ENCODE data around the gene ZNF160.
A peak's percentile ranks its signal among the peaks of the same experiment; 100 is the strongest.

DNA sequence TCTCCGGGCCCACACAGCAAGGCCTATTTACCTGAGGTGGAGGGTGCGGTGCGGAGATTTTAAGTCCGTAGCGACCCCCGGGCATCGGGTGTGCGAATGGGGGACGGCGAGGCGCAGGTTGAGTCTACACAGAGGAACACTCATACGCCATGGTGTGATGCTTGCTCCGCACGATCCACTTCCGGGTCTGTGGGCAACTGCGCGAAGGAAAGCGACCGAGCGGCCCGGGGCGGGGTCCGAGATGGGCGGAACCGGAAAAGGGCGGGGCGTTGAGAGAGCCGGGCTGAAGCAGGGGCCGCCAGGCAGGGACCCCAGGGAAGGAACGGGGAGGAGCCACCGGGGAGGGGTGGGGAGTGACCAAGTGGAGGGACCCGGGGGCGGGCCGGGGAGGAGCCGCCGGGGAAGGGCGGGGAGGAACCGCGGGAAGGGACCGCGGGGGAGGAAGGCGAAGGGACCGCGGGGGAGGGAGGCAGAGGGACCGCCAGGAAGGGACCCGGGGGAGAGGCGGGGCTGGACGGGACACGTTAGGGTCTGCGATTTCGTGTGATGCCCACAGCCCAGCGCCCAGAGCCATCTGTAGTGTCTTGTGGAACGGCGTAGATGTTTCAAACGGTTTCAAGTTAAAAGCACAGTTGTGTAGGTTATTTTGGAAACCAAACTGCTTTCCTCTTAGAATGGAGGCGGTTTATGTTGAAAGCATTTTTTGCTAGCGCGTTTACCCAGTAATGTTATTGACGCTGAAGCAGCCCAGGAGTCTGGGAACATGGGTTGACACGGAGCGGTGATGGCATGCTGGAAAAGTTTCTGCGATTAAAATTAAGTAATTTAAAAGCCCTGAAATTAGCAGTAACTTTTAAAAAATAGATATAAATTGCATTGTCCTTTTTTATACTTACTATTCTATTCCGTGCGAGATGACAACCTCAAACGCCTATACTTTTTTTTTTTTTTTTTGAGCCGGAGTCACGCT is at the start of gene ZNF160:
- TF ChIP-seq, protein P1, sequence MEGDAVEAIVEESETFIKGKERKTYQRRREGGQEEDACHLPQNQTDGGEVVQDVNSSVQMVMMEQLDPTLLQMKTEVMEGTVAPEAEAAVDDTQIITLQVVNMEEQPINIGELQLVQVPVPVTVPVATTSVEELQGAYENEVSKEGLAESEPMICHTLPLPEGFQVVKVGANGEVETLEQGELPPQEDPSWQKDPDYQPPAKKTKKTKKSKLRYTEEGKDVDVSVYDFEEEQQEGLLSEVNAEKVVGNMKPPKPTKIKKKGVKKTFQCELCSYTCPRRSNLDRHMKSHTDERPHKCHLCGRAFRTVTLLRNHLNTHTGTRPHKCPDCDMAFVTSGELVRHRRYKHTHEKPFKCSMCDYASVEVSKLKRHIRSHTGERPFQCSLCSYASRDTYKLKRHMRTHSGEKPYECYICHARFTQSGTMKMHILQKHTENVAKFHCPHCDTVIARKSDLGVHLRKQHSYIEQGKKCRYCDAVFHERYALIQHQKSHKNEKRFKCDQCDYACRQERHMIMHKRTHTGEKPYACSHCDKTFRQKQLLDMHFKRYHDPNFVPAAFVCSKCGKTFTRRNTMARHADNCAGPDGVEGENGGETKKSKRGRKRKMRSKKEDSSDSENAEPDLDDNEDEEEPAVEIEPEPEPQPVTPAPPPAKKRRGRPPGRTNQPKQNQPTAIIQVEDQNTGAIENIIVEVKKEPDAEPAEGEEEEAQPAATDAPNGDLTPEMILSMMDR (IDR thresholded peaks at IDR 0.05), result no peak
- TF ChIP-seq EP300 (IDR thresholded peaks at IDR 0.05), result peak in 1 of 4 donors; percentile 45
- TF ChIP-seq POLR2AphosphoS5 (IDR thresholded peaks at IDR 0.05), result peak; percentile 95 to 97

All from upper lobe of left lung (tissue), 4 donors.